ENCODE results near the gene TMC3. TPM values are rescaled to one million over a fixed set of nuclear protein-coding genes. Genes with fewer than 3 reads are reported as not detected.
"Not testable (repeated sequence)": the region's sequence is repeated elsewhere in the genome, so short reads cannot be mapped to it uniquely, and the experiment has no call there.

The TMC3 gene
- total RNA-seq = 0.06 TPM

DNA sequence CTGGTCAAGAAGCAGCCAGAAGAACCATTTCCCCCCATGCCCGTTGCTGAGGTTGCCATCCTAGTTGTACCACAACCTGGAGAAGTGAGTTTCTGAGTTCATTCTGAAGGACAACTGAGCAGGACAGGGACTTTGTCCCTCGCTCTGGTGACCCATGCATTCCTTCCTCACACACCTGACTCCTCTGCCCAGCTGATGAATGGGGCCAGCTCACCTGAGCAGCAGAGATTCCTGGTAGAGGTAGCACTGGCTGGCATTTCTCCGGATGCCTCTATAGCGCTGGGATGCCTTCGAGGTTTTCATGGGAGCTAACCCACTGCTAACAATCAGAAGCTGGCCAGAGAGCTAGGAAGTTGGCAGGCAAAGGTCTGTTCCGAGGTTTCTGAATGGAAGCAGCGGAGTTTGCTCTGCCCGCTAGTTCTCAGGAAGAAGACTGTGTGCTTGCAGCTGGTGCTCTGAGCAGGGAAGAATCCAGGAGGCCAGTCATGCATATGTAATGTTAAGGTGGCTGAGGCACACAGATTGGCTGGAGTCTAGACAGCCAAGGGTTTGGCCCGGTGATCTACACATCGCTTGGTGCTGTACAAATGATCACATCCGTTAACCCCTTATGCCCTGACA, at the start of gene TMC3:
Gene TMC3, minus strand, starts transcription at position 439 of the 621 bp plus-strand sequence. Its CDS starts 136 bp downstream, at position 303.
- no peak for DNase-seq (ENCODE audit: low spot score)

DNA sequence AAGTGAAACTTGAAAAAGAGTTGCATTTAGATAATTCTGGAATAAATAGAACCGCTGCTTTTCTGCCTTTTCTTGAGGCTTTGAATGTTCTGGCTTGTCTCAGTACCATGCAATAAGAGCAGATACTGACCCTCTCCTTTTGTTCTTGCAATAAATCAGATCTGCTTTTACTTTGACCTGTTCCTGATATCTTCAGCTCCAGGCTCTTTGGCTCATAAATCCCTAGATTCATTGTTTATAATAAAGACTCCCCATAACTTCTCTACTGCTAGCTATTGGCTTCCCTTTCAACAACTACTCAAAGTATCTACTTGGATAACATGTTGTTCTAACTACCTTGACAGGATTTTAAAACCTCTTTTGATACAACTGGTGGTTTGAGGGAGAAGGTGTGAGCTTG, 47.4 kb upstream of the TMC3 start:
- no peak for DNase-seq (ENCODE audit: low spot score)

DNA sequence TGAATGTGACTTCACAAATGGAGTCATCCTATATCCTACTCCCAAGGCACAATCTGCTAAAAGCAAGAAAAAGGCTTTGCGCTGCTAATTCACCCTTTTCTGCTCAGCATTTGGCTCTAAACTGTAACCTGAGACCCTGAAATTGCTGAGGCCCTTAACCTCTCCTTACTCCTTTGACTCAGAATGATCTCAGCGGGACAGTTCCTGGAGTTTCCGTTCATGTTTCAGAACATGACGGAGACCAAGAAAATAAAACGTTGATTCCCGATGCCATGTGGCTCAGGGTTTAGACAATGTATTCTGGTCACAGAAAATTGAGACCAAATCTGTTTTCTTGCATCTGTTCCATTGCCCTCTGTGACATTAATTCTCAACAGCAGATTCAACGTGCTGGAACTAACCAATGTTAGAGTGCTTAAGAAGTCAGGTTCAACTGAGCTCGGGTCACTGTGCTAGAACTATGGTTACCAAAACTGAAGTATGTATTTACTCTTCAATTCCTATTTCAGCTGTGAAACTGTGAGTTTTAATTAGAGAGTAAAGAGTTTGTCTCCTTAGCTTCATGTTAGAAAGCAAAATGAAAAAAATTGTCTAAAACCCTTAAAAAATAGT, 45.4 kb upstream of the TMC3 start:
- DNase-seq (ENCODE audit: low spot score) = no peak

DNA sequence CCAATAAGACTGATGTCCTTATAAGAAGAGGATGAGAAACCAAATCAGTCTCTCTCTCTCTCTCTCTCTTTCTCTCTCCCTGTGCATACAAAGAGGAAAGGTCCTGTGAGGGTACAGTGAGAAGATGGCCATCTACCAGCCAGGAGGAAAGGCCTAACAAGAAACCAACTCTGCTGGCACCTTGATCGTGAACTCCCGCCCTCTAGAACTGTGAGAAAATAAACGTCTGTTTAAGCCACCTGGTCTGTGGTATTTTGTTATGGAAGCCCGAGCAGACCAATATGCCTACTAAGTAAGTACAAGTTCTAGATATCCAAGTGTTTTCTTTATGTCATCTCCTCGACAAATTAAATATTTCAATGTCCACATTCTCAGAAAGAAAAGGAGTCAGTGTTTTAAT, 44.9 kb upstream of the TMC3 start:
- no peak for DNase-seq (ENCODE audit: low spot score)

DNA sequence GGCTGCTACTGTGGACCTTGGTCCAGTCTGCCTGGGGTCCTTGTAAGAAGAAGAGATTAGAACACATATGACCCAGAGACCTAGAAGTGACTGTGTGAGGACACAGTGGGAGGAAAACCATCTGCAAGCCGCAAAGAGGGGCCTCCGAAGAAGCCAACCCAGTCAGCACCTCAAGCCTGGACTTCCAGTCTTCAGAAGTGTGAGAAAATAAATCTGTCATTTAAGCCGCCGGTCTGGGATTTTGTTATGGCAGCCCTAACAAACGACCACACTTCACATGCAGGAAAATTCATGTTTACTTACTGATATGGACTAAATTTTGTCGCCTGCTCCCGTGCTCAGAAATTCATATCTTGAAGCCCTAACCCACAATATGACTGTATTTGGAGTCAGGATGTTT, 44.4 kb upstream of the TMC3 start:
- DNase-seq (ENCODE audit: low spot score) = no peak

DNA sequence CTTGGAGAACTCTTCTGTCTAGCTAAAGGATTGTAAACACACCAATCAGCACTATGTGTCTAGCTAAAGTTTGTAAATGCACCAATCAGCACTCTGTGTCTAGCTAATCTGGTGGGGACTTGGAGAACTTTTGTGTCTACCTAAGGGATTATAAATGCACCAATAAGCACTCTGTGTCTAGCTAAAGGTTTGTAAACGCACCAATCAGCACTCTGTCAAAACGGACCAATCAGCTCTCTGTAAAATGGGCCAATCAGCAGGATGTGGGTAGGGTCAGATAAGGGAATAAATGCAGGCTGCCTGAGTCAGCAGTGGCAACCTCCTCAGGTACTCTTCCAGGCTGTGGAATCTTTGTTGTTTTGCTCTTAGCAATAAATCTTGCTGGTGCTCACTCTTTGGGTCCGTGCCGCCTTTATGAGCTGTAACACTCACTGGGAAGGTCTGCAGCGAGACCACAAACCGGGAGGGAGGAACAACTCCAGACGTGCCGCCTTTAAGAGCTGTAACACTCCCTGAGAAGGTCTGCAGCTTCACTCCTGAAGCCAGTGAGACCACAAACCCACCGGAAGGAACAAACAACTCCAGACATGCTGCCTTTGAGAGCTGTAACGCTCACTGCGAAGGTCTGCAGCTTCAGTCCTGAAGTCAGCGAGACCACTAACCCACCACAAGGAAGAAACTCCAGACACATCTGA, 40.4 kb upstream of the TMC3 start:
- DNase-seq (ENCODE audit: low spot score) = not testable (repeated sequence)

DNA sequence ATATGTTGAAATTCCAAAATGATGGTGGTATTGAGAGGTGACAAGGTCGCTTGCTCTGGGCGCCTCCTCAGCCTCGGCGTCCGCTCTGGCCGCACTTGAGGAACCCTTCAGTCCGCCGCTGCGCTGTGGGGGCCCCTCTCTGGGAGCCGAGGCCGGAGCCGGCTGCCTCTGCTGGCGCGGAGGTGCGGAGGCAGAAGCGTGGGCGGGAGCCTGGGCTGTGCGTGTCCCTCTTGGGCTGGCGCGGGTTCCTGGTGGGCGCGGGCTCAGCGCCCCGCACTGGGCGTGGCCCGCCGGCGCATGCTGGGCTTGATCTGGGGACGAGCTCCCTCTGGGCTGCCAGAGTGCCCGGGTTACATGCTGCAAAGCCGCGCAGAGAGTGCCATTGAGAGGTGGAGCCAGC, 39.8 kb upstream of the TMC3 start:
- no peak for DNase-seq (ENCODE audit: low spot score)

DNA sequence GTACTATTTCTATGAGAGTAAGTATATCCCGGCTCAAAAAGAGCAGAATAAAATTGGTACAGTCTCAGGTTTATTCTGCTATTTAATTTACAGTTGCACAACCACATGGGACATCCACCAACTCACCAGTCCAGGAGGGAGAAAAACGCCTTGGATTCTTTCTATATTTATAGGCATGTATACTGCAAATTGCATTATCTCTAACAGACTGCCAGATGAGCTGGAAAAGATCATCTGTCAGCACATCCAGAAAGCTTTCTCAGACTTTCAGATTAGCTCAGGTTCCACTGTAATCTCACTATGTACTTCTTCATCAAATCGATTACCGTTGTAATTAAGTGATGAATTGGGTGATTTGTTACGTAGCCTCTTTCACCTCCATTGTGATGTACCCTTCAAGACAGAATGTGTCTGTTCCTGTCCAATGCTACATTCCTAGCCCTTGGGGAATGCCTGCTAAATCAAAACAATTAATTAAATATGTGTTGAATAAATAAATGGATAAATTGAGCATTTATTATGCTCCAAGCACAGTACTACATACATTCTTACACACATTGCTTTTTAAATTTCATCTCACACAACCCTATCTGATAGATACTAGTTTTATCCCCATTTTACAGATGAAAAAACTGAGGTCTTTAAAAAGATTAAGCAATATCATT, 38.1 kb upstream of the TMC3 start:
- no peak for DNase-seq (ENCODE audit: low spot score)

DNA sequence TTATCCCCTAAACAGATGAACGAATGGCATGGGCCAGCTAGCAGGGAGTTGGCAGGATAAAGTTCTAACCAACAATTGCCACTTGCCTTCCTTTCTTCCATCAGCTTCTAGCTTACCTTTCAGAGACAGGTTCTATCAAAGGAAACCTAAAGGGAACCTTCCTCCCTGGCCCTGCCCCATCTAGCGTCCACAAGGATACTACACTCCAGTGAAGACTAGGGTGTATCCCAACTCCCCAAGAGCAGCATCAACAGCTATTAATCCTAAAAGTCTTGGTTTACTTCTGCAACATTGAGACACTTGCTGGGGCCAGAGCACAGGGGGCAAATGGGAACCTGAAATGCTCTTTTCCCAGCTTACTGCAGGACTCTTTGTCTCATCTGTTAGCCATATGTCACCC, 37.0 kb upstream of the TMC3 start:
- DNase-seq (ENCODE audit: low spot score) = no peak

DNA sequence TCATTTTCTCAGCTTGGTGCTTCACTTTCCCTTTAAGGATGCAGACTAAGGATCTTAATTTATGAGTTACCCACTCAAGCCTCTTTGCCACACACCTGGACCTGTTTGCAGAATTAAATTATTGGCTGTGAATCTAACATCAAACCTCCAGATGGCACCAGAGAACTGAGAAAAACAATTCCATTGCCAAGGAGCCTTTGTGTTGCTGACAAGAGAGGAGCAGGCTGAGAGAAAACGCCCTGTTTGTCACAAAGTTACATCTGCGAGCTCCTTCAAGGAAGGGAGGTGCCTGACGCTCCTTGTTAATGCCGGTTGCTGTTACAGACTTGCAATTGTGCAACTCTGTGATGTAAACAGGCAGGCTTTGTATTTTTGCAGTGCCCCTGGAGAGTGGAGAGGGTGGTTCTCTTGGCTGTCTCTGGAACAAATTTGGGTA, 36.3 kb upstream of the TMC3 start:
- peak; percentile 27 for DNase-seq (ENCODE audit: low spot score)

DNA sequence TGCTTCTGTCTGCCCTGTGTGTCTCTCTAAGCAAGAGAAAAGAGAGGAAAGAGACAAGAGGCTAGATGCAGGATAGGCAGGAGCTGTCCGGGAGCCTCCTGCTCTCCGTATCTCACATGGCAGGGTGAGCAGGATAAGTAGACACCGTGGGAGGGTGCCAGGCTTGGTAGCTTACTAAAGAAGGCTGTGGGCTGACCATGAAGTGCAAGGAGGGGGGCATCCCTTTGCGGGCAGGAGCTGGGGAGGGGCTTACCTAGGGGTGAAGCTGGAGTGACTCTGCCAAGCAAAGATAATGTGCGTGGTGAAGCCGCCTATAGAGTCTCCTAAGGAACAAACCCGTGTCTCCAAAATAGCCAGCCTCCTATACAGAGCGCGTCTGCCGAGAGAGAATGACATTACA, 33.7 kb upstream of the TMC3 start:
- no peak for DNase-seq (ENCODE audit: low spot score)

DNA sequence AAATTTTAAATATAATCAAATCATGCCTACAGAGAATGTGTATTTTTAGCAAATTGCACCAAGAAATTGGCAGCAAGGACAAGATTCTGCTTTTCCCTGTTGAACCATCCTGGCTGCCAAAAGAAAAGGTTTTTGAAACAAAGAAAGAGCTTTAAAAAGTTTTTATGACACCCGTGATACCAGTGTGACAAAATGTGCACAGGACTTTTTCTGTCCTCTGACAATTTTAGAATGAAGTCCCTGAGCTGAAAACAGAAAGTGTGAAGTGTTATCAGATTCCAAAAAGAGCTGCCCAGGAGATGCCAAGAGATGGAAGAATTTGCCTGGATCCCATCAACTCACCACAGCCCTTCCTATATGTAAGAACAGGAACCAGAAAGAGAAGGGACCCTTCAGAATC, 33.2 kb upstream of the TMC3 start:
- DNase-seq (ENCODE audit: low spot score) = no peak

DNA sequence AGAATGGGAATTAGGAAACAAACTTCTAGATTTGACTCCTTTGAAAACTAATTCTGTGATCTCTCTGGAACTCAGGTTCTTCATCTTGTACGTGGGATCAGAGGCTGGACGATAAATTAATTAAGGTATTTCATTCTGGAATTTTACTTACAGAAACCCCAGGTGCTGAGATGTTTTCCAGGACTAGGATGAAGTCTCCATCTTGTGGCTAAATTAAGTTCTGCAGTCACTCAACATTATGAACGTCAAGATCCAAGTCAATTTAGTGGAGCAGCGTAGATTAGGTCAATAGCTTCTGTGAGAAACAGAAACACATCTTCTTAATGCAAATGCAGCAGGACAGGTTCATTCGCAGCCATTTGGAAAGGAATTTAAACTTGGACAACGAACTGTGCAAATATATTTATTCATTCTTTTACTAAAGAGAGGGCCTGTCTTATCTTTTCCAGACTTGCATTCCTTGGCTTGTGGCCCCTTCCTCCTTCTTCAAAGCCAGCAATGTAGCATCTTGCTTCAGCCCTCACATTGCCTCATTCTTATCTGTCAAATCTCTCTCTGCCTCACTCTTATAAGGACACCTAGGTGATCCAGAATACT, 26.7 kb upstream of the TMC3 start:
- no peak for DNase-seq (ENCODE audit: low spot score)

DNA sequence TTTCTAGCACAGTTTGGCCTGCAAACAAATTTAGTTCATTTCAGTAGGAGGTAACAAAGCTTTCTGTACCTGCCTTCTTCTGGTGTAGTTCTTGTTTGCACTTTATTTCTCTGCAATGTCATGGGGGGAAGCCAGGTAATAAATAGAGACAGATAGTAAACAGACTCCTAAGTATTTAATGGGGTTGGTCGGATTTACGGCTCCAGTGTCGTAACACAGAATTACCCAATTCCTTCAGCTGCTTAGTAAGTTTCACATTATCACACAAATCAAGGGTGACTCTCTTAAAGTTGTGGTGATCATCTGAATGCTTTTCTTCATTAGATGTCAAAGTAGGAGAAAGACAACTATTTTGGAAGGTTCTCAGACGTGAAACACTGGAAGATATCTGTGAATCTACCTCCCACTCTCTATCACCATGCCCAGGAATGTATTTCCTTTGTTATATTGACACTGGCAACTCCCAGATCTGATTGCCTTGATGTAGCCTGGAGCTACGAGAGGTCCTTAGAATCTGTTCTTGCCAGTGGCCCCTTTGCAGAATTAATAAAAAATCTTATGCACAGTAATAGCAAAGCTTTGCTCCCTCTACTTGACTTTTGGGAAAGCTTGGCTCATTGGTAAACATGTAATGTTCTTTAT, 25.0 kb upstream of the TMC3 start:
- no peak for DNase-seq (ENCODE audit: low spot score)

DNA sequence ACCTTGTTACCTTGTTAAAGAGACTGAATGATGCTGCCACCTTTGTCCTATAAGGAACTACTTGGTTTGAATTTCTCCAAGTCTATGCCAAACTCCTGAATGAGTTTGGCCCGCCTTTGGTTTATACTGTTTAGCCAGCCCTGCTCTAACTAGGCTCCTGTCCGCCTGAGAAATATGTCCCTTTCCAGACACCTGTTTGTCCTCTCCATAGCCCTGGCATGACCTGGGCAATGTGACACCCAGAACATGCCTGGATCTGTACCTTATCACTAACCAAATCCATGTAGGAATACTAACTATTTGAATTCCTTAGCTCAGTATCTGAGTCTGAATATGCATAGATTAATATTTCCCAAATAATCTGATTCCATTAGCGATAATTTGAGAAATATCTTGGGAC, 24.4 kb upstream of the TMC3 start:
- no peak for DNase-seq (ENCODE audit: low spot score)

DNA sequence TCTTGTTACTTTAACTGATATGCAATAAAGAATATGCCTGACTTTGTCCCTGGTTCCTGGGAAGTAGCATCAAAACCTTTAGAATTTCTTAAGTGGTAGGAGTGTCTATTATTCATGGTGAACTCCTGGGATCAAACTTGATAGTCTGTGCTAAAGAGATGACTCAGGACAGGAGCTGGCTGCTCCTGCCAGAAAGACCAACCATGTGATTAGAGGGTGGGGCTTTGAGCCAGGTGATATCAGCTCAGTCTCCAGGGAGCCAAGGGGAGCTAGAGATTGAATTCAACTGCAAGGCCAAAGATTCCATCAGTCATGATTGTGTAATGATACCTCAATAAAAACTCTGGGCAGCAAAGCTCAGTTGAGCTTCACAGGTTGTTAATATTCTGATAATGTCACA, 20.6 kb upstream of the TMC3 start:
- DNase-seq (ENCODE audit: low spot score) = peak; percentile 17

DNA sequence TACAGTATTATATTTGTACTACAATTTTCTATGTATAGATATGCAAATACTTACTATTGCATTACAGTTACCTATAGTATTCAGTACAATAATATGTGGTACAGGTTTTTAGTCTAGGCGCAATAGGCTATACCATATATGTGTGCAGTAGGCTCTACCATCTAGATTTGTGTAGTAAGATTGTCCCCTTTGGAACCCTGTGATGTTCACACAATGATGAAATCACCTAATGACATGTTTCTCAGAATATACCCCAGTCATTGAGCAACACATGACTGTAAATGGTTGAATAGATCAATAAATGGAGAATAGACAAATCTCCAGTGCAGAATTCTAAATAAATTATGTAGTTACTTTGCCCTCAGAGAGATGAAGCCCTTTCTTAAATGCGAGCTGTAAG, 17.6 kb upstream of the TMC3 start:
- no peak for DNase-seq (ENCODE audit: low spot score)

DNA sequence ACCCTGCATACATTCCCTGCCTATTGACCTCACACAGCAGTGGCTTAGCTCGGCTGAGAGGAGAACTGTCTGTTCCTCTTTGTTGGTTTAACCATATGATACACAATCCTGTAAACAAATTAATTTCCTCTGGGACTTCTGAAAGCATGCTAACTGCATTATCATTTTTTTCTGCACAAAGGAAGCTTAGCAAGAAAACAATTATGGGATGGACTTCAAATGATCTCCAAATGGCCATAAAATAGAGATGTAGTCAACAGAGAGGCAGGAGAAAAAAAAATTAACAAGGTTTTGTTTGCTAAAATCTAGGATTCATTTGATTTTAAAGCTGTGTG, 14.4 kb upstream of the TMC3 start:
- no peak for DNase-seq (ENCODE audit: low spot score)

DNA sequence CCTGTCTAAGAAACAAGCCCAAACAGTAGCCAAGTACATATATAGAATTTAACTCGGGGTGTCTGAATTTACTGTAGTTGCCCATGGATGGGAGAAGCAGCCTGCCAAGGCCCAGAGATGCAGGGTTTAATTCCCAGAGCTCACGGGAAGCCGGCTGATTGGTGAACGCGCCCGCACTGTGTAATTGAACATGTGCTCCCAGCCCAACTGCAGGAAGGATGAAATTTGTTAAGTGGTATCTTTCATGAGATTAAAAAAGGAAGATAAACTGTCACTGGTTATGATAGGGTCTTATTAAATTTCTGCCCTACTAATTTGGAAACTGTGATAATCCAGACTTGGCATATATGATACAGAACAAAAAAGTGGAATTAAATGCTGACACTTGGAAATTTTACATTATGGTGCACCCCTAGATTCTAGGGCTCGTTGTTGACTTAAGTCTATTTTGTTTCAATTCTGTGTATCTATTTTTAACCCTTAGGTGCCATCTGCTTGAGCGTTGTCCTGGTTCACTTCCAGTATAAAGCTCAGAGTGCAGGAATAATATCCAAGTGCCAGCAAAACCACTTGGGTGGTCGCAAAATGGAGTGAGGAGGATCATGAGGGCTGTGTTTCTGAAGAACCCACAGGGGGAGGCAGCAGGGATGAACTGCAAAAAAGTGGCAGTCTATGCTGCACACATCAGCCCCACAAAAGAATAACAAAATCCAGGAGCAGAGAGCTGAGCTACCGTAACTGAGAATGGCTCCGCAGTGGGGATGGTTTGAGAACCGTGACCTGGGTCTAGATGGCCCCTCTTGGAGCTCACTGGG, 13.8 kb upstream of the TMC3 start:
- DNase-seq (ENCODE audit: low spot score) = no peak

DNA sequence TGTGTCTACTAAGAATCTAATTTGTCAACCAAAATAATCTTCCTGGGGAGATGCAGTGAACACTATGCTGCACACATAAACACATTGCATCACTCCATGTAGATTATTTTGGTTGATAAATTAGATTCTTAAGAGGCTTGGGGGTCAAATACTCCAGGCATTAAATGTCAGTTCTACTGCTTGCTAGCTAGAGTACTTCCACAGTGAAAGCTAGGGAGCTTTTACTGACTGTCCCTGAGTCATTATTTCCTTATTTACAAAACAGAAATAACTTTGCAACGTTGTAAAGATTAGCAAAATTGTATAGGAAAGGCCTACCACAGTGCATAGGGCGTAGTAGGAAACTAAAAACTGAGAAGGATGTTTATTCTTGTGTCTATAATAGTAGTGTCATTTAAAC, 12.9 kb upstream of the TMC3 start:
- no peak for DNase-seq (ENCODE audit: low spot score)

DNA sequence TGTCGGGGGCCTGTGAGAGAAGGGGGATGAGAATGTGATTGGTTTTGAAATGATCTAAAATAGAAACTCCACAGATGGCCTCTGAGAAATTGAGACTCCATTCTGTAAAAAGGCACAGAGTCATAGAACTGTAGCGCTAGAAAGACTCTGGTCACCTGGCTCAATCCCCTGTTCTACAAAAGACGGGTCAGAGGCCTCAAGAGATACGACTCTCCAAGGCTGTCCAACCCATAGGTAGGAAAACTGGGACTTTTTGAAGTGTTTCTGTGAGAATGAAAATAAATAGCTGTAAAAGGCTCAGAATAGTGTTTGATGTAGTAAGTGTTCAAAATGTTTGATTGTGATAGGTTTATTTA, 11.7 kb upstream of the TMC3 start:
- DNase-seq (ENCODE audit: low spot score) = no peak

All from mucosa of gallbladder (tissue), 1 donor.